GM11168 (cell line): ENCODE measurements around the gene MTR.

Experiments
- in situ Hi-C: fragments of 300-500 bp; cut with MboI; formaldehyde crosslinking; loops from one replicate; pipeline ENCODE4 v1.12.0; 2022; ENCODE audit warnings: low sequenced_read_pairs; ENCODE audit not compliant: unreplicated experiment

MTR gene

DNA sequence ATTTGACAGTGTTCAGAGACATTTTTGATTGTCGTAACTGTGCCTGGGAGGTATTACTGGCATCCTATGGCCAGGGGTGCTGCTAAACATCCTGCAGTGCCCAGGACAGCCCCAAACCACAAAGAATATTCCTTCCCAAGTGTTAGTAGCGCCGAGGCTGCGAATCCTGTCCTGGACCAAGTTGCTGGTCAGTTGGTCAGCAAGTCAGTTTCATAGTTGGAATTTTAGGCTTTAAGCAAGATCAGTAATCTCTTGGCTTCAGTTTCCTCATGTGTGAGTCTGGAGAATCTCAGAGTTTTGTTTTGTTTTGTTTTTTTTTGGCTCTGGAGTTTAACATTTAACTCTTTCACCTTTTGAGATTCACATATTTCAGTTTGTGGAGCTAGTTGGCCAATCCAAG lies 65.0 kb downstream of the MTR start:
- in situ Hi-C loops: loop anchor here (25.0 kb wide), 1 partner anchor 748 kb away; no protein-coding TSS in a partner anchor

DNA sequence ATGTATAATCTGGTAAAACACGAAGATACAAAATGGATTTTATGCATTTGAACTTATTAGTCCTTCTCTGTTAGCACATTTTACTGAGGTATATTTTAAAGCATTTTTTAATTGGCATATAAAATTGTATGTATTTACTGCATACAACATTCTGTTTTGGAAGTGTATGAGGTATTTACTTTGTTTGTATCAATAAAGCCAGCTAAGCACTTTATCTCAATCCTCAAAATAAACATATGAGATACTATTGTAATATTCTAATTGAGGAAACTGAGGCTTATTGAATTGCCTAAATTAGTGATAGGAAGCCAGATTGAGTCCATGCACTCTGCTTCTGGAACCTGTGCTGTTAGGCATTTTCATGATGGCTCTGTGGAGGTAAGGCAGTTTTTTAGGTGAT lies 65.6 kb downstream of the MTR start:
- in situ Hi-C loops: loop anchor here (25.0 kb wide), 1 partner anchor 748 kb away; no protein-coding TSS in a partner anchor

GRCh38 chr1:236861560-236862218 lies 66.6 kb downstream of the MTR start:
- in situ Hi-C loops: loop anchor here (25.0 kb wide), 1 partner anchor 749 kb away; no protein-coding TSS in a partner anchor

DNA sequence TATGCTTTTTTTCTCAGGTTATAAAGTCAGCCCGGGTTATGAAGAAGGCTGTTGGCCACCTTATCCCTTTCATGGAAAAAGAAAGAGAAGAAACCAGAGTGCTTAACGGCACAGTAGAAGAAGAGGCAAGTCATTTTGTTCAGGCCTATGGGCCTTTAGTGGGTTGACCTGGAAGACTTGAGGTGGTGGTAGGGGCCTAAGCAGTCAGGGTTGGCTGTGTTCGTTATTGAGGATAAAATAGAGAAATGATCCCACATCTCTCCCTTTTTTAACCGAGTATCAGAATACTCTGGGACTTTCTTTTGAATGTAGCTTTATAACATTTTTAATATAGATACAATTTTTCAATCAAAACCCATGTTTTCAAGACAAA lies 67.1 kb downstream of the MTR start:
- in situ Hi-C loops: loop anchor here (25.0 kb wide), 1 partner anchor 750 kb away; no protein-coding TSS in a partner anchor

GRCh38 chr1:236862615-236863211 lies 67.6 kb downstream of the MTR start:
- in situ Hi-C loops: loop anchor here (25.0 kb wide), 1 partner anchor 750 kb away; no protein-coding TSS in a partner anchor

- in situ Hi-C loops: loop anchor here (25.0 kb wide), 1 partner anchor 752 kb away; no protein-coding TSS in a partner anchor
Measured at GRCh38 chr1:236864211-236864610, 69.1 kb downstream of the MTR start.

DNA sequence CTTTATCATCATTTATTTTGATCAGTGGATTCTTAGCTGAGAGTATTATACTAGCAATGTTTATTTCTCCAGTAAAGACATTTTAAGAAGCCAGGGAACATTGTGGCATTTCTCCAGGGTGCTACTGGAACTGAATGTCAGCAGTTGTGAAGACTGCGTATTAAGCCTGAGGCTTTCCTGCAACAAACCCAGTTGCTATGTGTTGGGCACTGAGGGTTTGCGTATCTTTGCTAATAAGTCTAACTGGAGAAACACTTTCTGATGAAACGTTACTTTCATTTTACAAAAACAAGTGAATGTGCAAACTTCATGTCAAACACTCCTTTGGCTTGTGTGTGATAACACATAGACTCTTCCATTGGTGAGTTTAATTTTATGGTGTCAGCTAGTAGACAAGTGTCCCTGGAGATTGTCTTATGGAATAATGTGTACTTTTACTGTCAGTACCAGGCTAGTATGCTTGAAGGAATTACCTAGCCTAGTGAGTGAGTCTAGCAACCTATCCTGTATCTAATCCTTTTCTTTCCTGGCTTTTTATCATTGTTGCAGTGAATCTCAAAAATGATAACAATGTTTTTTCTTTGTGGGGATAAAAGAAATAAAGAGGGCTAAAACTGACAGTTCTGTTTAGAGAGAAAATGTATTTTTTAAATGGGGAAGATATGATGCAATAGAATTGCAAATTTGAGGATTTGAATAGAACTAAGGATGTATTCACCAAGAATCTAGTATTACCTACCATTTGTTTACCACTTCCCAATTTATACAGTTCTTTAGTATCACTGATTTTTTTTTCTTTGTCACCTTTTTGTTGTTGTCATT lies 70.1 kb downstream of the MTR start:
- in situ Hi-C loops: loop anchor here (25.0 kb wide), 1 partner anchor 753 kb away; no protein-coding TSS in a partner anchor

GRCh38 chr1:236865818-236866155 lies 70.7 kb downstream of the MTR start:
- in situ Hi-C loops: loop anchor here (25.0 kb wide), 1 partner anchor 753 kb away; no protein-coding TSS in a partner anchor

GRCh38 chr1:236868625-236869467 lies 73.8 kb downstream of the MTR start:
- in situ Hi-C loops: loop anchor here (25.0 kb wide), 1 partner anchor 757 kb away; no protein-coding TSS in a partner anchor

- in situ Hi-C loops: loop anchor here (25.0 kb wide), 1 partner anchor 758 kb away; no protein-coding TSS in a partner anchor
Measured at GRCh38 chr1:236869911-236870310, 74.8 kb downstream of the MTR start.

- in situ Hi-C loops: loop anchor here (25.0 kb wide), 1 partner anchor 758 kb away; no protein-coding TSS in a partner anchor
Measured at GRCh38 chr1:236870721-236871120, 75.6 kb downstream of the MTR start.

DNA sequence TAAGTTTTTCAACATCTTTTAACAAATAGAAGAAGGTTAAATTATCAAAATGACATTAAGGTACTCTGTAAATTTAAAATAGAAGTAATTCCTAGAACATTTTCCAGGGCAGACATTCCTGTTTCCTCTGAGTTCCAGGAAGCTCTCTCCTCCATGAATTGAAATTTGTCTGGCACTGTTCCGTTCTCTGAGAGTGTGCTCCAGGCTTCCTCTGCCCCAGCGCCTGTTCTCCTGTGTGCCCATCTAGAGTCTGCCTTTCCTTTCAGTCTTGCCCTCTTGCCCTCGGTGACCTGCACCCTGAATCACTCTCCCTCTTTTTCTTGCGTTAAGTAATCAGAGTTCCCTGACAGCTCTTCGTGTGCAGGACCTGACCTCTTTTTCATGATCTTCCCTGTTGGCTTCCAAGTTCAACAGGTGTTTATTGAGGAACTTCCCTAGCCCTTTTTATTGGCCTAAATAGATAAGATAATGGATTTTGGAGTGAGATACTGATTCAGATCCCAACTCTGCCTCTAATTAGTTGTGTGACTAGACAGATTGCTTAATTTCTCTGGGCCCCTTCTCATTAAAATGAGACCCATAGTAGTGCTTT lies 77.1 kb downstream of the MTR start:
- in situ Hi-C loops: loop anchor here (25.0 kb wide), 1 partner anchor 760 kb away; no protein-coding TSS in a partner anchor

GRCh38 chr1:236875975-236876374 lies 80.9 kb downstream of the MTR start:
- in situ Hi-C loops: no loop called here

GRCh38 chr1:236877661-236878060 lies 82.6 kb downstream of the MTR start:
- in situ Hi-C loops: no loop called here

DNA sequence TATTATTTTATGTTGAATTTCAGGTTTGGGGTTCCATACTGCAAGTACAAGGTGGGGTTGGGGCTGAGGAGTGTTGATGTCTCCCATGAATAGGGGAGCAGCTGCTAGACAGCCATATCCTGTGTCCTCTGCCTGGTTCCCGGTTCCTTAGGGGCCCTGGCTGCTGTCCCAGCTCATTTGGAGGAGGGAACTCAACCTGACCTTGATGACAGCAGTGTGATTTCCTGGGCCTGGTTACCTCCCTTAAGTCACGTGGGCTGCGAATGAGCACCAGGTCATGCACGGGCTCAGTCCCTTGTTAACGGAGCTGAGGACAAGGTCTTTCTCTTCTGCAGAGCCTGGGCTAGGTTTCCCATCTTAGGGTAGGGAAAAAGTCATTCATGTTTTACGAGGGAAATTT lies 85.1 kb downstream of the MTR start:
- in situ Hi-C loops: no loop called here

DNA sequence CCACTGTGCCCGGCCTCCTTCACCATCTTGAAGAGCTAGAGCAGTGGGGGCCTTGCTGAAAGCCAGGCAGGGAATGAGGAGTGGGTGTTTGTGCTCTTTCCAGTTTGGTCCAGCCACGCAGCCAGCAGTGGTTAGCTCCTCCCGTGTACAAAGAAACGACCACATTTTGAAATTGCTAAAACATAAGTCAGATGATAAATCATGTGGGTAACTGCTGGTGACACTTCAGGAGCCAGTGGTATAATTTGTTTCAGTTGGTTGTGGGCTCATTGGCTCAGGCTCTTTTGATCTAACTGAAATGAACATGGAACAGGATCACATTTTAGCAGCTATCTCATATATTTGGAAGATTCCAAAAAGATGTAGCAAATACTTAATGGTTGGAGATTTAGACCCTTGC lies 87.6 kb downstream of the MTR start:
- in situ Hi-C loops: no loop called here

- in situ Hi-C loops: no loop called here
Measured at GRCh38 chr1:236886199-236886598, 91.1 kb downstream of the MTR start.

GRCh38 chr1:236887081-236887480 lies 92.0 kb downstream of the MTR start:
- in situ Hi-C loops: no loop called here

- in situ Hi-C loops: no loop called here
Measured at GRCh38 chr1:236888126-236888525, 93.0 kb downstream of the MTR start.
